ENCODE data around the gene ACP2. TPM values are rescaled to one million over a fixed set of nuclear protein-coding genes. Genes with fewer than 3 reads are reported as not detected.

ACP2 gene
- total RNA-seq, 2 experiments from 2014 or later = 9.4 to 13.4 TPM

DNA sequence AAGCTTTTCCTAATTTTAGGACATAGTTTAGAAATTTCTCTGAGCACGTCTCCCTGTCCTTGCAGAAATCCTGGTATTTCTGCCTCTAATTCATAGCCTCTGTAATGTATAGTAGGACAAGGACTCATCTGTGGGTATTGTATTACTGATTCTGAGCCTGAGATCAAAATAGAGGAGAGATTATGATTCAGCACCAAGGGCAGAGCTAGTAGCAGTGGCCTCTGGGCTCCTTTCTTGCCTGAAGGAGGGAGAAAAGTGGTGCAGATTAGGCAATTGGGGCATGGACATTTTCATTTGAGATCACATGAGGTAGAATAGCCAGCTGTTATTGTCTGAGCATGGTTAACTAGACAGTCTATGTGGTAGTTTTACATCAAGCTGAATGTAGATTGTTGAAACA is 24.1 kb upstream of the ACP2 start:
- DNase-seq = no peak
- H3K36me3 Mint-ChIP-seq (ENCODE audit: low read depth) = peaks cover 30% of the 10 kb centered on the region
- H3K27ac Mint-ChIP-seq = peak overlapping the region; percentile 39
- no peak for ATAC-seq
- H3K27me3 Mint-ChIP-seq = no peaks in the 10 kb centered on the region
- no peak overlapping the region for H3K4me3 Mint-ChIP-seq
- ChIA-PET CTCF (interaction anchor here (0.8 to 2.6 kb wide), 5 partner anchors 13 to 120 kb away, joined by 3 to 12 read pairs (median 5); partner anchors contain the start of gene NR1H3), POLR2A (interaction anchor here (0.6 to 1.5 kb wide), 6 partner anchors 8 to 56 kb away, joined by 3 to 6 read pairs (median 3); partner anchors contain the start of gene ACP2)
- intact Hi-C loops (cut with micrococcal nuclease) = no loop called here
- H3K9me3 Mint-ChIP-seq = no peaks in the 10 kb centered on the region
- TF ChIP-seq, protein P1, sequence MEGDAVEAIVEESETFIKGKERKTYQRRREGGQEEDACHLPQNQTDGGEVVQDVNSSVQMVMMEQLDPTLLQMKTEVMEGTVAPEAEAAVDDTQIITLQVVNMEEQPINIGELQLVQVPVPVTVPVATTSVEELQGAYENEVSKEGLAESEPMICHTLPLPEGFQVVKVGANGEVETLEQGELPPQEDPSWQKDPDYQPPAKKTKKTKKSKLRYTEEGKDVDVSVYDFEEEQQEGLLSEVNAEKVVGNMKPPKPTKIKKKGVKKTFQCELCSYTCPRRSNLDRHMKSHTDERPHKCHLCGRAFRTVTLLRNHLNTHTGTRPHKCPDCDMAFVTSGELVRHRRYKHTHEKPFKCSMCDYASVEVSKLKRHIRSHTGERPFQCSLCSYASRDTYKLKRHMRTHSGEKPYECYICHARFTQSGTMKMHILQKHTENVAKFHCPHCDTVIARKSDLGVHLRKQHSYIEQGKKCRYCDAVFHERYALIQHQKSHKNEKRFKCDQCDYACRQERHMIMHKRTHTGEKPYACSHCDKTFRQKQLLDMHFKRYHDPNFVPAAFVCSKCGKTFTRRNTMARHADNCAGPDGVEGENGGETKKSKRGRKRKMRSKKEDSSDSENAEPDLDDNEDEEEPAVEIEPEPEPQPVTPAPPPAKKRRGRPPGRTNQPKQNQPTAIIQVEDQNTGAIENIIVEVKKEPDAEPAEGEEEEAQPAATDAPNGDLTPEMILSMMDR (IDR thresholded peaks at IDR 0.05) = no peak
- H3K4me1 Mint-ChIP-seq (ENCODE audit: low read depth) = peaks cover 43% of the 10 kb centered on the region

DNA sequence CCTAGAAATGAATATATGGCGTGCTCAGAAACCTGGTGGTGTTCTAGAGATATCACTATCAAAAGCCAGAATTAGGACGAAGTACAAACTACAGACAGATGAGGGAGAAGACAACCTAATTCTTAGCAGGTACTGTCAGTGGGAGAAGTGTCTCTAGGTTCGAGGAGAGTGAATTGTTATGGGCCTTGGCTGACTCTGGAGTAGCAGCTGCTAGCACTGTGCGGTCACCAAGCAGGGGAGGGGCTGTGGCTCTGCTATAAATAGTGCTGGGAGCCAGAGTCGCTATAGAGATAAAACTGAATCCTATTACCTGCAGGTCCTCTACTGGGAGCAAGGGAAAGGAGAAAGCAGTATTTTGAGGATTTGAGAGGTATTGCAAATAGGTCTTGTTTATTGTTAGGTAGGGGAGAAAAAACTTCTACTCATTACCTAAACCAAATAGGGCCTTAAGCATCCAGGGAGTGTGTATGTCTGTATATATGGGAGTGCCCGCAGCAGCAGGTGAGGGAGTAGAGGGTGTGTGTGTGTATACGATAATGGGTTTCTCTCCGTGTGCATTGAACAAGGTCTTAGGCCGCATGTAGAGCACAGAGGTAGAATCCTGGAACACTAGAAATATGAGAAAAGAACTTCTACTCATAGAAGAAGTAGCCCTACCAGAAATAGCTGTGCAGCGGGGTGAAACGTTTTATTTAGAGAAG is 23.5 kb upstream of the ACP2 start:
- H3K4me1 Mint-ChIP-seq (ENCODE audit: low read depth) = peaks cover 43% of the 10 kb centered on the region
- H3K36me3 Mint-ChIP-seq (ENCODE audit: low read depth) = peaks cover 27% of the 10 kb centered on the region
- POLR2A ChIA-PET = interaction anchor here (0.6 to 2.6 kb wide), 8 partner anchors 8 to 140 kb away, joined by 3 to 21 read pairs (median 4); partner anchors contain the start of genes ACP2 and DDB2
- CTCF ChIA-PET = interaction anchor here (0.8 to 2.6 kb wide), 7 partner anchors 13 to 102 kb away, joined by 3 to 12 read pairs (median 6); partner anchors contain the start of genes ACP2 and NR1H3
- ATAC-seq = no peak
- no peaks in the 10 kb centered on the region for H3K27me3 Mint-ChIP-seq
- TF ChIP-seq, protein P1 (IDR thresholded peaks at IDR 0.05) = no peak
- H3K27ac Mint-ChIP-seq = peak overlapping the region; percentile 83
- intact Hi-C loops (cut with micrococcal nuclease) = no loop called here
- H3K9me3 Mint-ChIP-seq = no peaks in the 10 kb centered on the region
- peak; percentile 16 for DNase-seq
- H3K4me3 Mint-ChIP-seq = peak overlapping the region; percentile 76

DNA sequence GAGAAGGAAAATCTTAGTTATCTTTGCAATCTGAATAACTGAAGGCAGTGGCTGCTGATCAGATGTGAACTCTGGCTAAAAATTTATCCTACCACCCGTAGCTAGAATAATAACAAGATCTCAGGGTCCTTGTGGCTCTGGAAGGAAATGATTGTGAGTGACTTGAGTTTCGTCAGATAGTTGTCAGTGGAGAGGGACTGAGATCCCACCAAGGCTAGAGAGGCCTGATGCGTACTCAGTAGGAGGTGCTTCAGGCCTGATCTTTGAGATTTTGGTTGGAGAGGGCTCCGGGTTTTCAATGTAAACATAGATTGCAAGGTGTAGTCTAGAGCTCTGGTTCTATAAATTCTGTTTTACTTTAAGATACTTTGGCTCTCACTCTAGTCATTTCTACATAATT is 22.7 kb upstream of the ACP2 start:
- intact Hi-C loops (cut with micrococcal nuclease) = no loop called here
- no peaks in the 10 kb centered on the region for H3K9me3 Mint-ChIP-seq
- peaks cover 21% of the 10 kb centered on the region for H3K36me3 Mint-ChIP-seq (ENCODE audit: low read depth)
- peak; percentile 34 for DNase-seq
- H3K4me1 Mint-ChIP-seq (ENCODE audit: low read depth) = peaks cover 43% of the 10 kb centered on the region
- H3K4me3 Mint-ChIP-seq = peak overlapping the region; percentile 76
- H3K27me3 Mint-ChIP-seq = no peaks in the 10 kb centered on the region
- TF ChIP-seq, protein P1 (IDR thresholded peaks at IDR 0.05) = no peak
- CTCF ChIA-PET = interaction anchor here (0.7 to 2.4 kb wide), 10 partner anchors 9 to 141 kb away, joined by 3 to 8 read pairs (median 4); partner anchors contain the start of genes ACP2, ARFGAP2 and DDB2
- no peak for ATAC-seq
- POLR2A ChIA-PET = interaction anchor here (0.7 to 2.6 kb wide), 7 partner anchors 10 to 141 kb away, joined by 3 to 21 read pairs (median 3); partner anchors contain the start of genes ARFGAP2, DDB2 and NR1H3
- peak overlapping the region; percentile 83 for H3K27ac Mint-ChIP-seq

DNA sequence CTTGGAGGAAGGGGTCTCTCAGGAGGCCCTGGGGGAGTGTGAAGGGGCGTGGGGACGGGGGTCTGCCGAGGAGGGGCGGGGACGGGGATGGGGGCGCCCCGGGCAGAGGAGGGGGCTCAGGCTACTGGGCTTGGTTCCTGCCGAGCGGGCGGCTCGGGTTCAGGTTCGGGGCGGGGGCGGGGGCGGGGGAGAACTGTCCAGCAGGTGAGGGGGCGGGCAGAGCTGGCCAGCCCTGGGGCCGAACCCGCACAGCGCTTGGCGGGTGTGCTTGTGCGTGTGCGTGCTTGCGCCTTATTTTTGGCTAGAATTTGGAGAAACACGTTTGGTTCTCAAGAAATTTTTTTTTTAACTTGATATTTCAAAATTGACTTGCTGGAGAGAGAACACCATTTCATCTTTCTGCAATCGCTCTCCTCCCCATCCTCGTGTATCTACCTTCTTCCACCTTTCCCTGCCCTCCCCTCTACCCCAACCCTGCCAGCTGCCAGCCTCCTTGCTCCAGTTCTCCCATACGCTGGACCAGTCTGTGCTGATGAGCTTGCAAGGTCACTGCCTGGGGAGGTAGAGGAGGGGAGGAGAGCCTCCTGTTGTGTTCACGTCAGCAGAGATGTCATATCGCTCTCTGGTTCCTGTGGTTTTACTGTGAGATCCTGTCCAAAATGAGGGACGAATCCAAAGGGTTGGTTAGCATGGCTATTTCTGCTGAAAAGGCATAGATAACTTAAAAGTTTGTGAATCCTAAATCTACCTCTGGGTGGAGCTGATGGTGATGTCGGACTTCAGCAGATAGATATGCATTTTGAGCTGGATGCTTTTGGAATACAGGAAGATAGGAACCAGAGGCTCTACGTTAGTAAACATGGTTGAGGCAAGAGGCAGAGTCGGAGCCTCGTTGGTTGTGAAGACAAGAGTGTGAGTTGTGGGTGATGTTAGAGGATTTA is 22.0 kb upstream of the ACP2 start:
- peaks cover 13% of the 10 kb centered on the region for H3K36me3 Mint-ChIP-seq (ENCODE audit: low read depth)
- intact Hi-C loops (cut with micrococcal nuclease) = no loop called here
- DNase-seq (peak; percentile 56), ATAC-seq (no peak)
- H3K9me3 Mint-ChIP-seq = no peaks in the 10 kb centered on the region
- TF ChIP-seq, protein P1 (IDR thresholded peaks at IDR 0.05) = peak; percentile 26
- ChIA-PET POLR2A (interaction anchor here (0.7 to 2.6 kb wide), 7 partner anchors 11 to 142 kb away, joined by 3 to 21 read pairs (median 3); partner anchors contain the start of genes ARFGAP2, DDB2 and NR1H3), CTCF (interaction anchor here (0.6 to 2.4 kb wide), 11 partner anchors 9 to 142 kb away, joined by 3 to 8 read pairs (median 4); partner anchors contain the start of genes ACP2, ARFGAP2 and DDB2)
- H3K4me3 Mint-ChIP-seq = peak overlapping the region; percentile 76
- H3K27me3 Mint-ChIP-seq = no peaks in the 10 kb centered on the region
- peaks cover 49% of the 10 kb centered on the region for H3K4me1 Mint-ChIP-seq (ENCODE audit: low read depth)
- H3K27ac Mint-ChIP-seq = peak overlapping the region; percentile 83

Measured in activated CD8-positive, alpha-beta T cell treated with anti-CD3 and anti-CD28 coated beads for 36 hours (primary cell).